ENCODE measurements around the gene GPR160.
A peak's percentile ranks its signal among the peaks of the same experiment; 100 is the strongest.

GPR160 gene

DNA sequence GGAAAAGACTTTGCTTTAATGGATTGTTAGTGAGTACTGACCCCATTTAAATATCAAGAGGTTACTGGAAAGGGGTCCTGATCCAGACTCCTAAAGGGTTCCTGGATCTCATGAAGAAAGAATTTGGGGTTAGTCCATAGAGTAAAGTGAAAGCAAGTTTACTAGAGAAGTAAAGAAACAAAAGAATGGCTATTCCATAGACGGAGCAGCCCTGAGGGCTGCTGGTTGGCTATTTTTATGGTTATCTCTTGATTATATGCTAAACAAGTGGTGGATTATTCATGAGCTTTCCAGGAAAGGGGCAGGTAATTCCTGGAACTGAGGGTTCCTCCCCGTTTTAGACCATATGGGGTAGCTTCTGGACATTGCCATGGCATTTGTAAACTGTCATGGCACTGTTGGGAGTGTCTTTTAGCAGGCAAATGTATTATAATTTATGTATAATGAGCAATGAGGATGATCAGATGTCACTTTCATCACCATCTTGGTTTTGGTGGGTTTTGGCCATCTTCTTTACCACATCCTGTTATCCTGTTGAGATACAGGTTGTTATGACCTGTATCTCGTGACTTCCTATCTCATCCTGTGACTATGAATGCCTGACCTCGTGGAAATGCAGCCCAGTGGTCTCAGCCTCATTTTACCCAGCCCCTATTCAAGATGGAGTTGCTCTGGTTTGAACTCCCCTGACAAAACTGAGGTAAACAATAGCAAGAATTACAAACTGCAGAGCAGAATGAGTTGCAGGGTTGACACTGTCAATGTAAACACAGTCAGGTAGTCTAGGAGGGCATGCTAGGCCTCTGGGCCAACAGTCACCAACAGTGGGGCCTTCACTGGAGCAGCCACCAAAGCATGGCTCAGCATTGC is 10.3 kb upstream of the GPR160 start:
- peak; percentile 41 for DNase-seq (ENCODE audit: low spot score)

DNA sequence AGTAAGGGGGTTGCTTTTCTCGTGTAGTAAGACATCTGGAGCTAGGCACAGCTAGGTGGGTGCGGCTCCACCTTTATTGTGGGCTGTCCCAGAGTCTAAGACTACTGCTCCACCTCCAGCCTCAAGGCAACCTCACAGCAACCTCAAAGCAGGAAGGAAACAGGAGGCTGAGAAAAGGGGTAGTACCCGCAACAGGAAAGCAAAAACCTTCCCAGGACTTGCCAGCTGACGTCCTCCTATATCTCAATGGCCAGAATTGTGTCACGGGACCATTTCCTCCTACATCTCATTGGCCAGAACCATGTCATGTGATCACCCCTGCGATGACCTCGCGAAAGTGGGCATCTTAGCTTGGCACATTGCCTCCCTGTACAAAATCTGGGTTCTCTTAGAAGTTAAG is 4.3 kb upstream of the GPR160 start:
- DNase-seq (ENCODE audit: low spot score), result peak; percentile 22

DNA sequence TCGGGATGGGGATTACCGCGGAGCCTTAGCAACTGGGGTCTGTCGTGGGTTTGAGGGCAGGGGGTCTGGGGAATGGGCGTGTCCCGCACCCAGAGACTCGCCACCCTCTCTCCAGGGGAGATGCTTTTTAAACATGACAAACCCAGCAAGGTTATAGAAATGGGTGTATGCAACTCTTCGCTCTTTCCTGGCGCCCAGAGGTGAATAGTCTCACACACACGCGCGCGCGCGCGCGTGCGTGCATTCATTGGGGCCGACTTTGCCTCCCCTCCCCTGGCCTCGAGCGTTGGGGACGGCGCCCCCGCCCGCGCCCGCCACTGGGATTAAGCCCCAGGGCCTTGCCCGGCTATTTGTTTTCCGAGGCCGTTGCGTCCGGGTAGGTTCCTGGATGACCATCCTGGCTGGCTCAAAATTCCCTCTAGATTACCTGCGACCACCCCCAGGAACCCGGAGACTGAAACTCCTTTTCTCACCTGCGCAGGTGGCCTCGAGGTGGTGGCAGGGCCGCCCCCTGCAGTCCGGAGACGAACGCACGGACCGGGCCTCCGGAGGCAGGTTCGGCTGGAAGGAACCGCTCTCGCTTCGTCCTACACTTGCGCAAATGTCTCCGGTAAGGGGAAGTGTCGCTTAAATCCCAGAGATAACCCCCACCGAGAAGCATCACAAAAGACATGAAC is 777 bp downstream of the GPR160 start:
- peak; percentile 52 for DNase-seq (ENCODE audit: low spot score)

DNA sequence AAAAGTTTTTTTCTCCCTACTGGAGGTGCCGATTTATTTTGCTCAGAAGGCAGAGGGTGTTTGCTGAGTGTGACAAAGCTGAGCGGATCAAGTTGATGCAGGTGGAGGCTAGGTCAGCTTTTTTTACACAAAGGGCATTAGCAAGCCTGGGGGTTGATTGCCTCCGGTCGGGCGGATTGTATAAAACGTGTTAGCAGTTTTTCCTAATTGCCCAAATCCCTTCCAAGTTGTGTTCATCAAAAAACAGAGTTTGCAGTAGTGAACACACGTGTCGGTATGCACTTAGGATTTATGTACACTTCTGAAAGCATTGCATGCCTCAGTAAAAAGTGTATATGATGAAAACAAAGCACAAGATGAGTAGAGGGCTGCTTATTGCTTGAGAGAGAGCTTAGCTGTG is 2.6 kb downstream of the GPR160 start:
- no peak for DNase-seq (ENCODE audit: low spot score)

DNA sequence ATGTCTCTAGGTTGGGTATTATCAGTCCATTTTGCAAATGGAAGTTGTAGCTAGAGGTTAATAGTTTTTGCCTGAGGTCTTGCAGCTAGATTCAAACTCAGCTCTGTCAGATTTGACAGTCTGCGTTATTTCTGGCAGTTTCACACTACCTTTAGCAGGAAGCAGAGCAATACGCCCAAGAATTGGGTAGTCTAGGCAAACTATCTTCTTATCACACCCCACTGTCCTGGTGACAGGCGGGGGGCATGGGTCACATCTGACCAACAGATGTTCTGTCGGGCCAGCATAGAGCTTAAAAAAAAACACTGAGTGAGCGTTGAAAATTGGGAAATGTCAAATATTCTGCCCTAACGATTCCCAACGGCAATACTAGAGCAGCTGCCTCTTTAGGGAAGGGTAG is 5.7 kb downstream of the GPR160 start:
- no peak for DNase-seq (ENCODE audit: low spot score)

DNA sequence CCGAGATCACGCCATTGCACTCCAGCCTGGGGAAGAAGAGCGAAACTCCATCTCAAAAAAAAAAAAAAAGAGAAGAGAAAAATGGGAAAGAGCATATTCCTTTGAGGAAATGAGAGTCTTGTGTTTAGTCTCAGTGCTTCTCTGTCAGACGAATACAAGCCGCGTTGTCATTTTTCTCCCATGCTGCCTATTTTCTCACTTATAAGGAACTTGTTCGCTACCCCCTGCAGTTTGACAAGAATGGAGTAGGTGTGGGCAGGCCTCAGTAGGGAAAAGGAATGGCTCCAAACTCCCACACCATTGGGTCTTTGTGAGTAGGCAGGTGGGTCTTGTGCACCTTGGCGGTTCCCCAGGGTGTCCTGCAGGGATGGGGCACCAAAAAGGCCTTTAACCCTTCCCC is 6.5 kb downstream of the GPR160 start:
- no peak for DNase-seq (ENCODE audit: low spot score)

DNA sequence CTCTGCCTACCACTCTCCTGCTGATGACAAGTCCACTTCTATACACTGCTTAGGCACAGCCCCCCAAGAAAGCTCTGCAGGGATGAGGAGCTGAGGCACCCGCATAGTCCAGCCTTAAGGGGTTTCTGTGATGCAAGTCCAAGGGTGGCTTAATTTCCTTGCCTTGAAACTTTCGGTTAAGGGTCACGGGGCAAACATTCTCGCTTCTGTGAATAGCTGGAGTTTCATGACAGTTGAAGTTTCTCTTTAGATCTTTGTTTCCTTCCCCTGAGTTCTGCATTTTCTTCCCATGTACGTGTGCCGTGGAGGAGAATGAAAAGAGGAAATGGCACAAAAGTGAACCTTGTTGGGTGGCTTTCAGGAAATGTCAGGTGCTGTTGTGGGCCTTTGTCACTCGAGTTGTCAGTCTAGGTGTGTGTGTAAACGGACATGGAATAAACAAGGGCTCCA is 7.0 kb downstream of the GPR160 start:
- DNase-seq (ENCODE audit: low spot score), result peak; percentile 85

DNA sequence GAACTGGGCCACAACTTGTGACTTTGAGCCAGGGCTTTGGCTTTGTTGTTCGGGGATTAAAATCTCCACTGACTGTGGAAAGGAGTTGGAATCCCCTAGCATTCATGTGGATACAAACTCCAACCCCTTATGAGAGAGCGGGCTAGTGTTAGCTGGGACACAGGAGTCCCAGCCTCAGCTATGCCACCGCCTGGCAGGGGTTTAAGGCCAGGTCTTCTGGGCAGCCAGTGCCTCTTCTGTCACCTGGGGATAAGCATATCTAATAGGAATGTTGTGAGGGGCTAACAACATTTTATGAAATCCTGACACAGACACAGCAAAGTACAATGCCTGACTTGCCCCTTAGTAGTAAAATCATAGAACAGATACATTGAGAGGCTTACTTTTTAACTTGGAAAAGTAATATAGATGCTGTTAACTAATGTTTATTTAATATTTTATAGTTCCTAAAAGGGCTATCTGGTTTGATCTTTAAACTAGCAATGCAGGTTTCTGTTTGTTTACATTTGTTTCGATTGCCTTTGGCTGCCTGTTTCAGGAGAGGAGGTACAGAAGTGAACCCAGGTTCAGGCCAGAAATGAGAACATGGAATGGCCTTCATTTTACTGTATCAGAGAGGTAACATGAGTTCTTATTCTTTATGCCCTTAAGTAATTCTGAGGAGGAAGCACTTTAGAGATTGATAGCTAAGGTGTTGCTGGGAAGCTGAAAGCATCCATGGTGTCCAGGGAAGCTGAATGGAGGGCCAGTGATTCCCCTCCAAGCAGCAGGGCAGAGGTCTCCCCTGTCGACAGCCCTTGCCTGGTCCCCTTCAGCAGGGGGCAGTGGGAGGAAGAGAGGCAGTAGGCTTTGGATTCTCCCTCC is 8.7 kb downstream of the GPR160 start:
- DNase-seq (ENCODE audit: low spot score), result no peak

DNA sequence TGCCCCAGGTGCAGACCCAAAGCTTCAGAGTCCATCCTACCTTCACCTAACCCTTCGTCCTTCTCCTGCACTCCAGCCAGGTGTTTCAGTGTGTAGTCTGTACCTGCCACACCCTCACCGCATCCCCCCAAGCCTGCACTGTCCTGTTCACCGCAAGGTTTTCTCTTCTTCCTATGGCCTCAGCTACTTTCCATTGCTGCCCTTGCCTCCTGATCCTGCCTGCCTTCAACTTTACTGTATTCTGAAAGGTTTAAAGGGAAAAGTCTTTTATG is 9.3 kb downstream of the GPR160 start:
- no peak for DNase-seq (ENCODE audit: low spot score)

DNA sequence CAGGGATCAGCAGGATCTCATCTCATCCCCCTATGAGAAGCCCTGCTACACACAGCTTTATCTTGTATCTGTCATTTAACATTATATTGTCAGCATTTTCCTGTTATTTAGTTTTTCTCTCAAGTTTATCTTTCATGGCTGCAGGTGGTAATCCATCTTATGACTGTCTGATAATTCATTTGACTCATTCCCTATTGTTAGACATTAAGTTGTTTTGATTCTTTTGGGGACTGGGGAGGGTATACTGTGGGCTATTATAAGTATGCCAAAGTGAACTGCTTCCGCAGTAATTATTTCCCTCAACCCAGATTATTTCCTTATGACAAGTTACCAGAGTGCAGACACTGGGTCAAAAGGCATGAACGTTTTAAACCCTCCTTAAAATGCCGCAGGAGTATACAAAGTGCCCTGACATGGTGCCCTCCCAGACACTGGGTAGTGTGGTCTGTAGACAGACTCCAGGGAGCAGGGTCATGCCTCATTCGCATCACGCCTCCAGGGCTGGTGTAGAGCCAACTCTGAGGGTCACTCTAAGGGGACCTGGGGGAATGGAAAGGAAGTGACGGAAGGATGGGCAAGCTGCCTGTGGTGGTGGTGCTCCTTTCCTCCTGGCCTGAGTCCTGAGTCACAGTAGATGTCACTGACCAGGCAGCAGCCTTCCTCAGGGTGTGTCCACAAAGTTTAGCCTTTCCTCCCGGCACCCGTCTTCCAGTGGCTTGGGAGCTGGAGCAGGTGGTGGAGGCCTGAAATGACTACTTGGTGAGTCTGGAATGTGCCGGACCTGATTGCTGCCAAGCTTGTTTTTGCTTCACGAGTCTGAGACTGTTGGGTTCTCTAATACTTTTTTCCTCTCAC is 11.6 kb downstream of the GPR160 start:
- DNase-seq (ENCODE audit: low spot score), result no peak

DNA sequence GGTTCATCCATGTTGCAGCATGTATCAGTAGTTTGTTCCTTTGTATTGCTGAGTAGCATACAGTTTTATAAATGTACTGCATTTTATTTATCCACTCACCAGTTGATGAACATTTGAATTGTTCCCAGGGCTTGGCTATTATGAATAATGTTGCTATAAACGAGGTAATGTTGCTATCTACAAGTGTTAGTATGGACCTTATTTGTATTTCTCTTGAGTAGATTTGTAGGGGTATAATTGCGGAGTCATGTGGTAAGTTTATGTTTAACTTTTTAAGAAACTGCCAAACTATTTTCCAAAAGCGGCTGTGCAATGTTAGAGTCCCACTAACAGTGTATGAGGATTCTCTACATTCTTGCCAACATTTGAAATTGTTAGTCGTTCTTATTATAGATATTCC is 13.0 kb downstream of the GPR160 start:
- no peak for DNase-seq (ENCODE audit: low spot score)

DNA sequence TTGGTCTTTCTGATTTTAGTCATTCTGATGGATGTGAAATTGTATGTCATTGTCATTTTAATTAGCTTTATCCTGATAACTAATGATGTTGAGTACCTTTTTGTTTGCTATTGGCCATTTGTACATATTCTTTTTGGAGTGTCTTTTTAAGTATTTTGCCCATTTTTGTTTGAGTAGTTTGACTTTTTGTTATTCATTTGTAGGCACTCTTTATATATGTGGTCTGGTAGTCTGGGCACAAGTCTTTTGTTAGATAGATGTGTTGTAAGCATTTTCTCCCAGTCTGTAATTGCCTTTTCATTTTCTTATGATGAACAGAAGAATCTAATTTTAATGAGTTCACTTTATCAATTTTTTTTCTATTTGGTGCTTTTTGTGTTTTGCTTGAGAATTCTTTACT is 14.6 kb downstream of the GPR160 start:
- no peak for DNase-seq (ENCODE audit: low spot score)

DNA sequence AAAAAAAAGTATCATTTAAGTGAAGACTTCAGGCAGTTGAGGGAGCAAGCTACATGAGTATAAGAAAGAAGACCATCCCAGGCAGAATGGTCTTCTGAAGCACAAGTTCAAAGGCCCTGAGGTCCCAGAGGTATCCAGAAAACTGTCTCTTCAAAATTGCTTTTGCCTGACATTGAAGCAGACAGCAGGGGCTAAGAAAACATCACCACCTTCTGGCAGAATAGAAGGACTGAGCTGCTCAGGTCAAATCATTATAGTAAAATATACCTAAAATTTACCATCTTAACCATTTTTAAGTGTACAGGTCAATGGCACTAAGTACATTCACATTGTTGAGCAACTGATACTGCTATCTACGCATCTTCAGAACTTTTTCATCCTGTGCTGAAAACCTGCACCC is 16.4 kb downstream of the GPR160 start:
- peak; percentile 75 for DNase-seq (ENCODE audit: low spot score)

DNA sequence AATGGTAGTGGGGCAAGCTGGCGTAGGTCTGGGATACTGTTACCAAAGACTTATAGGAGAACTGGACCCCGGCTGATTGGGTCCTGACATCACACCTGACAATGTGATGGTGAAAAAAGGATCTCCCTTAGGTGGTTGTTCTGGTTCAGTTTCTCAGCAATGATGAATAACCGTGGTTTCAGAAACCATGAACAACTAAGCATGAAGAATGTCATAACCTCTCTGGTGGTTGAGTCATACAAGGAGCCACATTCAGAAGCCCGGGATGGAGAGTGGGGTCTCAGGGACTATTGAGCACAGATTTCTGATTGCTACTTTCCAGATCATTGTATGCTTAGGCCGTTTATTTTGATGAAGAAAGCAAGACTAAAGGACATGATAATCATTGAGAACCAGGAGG is 17.4 kb downstream of the GPR160 start:
- no peak for DNase-seq (ENCODE audit: low spot score)

DNA sequence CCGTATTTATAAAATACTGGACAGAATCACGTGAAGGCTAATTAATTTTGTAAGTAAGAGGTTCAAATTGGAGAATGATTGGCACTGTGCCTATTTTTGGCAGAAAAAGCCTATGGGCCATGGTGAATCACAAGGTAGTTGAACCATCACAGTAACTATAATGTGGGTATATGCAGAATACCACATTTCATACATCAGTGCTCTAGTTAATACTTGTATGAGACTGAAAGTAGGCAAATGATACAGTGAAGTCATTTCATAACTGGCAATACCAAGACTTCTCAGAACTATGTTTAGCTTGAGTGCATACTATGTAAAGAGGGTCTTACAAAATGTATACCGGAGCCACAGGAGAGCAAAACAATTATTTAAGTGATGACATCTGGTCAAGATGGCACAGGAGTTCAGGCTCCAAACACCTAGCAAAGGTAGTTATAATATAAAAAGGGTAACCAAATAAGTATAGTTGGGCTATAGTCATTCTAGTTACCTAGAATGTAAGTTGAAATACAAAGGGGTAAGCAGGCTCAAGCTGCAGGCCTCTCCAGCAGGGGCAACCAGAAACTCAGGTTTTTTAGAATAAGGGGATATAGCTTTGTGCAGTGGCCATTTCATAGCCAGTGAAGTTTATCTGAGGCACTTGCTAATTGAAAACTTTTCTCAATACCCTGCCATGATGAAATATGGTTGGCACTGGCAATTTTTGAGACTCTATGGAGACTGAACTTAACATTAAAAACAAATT is 19.1 kb downstream of the GPR160 start:
- peak; percentile 68 for DNase-seq (ENCODE audit: low spot score)

DNA sequence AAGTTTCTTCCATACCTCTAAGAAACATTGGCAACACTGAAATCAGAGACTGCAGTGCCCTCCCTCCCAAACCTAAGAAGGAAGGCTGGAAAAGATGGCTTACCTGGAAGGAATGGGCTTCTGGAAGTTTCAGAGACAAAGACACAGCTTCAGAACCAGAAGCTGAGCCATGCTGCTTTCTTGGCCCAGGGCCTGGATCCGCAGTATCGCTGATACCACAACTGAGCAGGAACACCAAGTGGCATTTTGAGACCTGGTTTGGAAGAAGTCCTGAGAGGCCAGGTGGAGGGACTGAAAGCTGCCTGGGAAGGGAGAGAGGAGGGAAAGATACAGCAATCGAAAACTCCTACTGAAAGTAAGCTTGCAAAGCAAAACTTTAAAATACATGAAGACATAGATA is 19.8 kb downstream of the GPR160 start:
- DNase-seq (ENCODE audit: low spot score), result no peak

DNA sequence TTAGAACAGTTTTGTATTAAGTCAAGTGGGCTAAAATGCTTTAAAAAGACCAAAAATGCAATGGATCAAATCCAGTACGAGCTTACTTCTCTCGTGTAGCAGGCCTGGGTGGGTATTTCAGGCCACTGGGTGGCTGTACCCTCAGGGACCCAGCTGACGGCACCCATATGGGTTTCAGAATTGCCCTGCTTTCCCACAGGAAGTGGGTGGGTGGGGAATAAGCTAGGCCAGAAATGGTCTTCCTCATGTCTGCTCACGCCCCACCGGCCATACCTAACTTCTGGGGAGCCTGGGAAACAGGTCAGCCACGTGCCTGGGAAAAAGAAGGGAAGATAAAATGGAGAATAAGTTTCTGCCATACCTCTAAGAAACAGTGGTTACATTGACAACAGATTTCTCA is 20.3 kb downstream of the GPR160 start:
- peak; percentile 46 for DNase-seq (ENCODE audit: low spot score)

DNA sequence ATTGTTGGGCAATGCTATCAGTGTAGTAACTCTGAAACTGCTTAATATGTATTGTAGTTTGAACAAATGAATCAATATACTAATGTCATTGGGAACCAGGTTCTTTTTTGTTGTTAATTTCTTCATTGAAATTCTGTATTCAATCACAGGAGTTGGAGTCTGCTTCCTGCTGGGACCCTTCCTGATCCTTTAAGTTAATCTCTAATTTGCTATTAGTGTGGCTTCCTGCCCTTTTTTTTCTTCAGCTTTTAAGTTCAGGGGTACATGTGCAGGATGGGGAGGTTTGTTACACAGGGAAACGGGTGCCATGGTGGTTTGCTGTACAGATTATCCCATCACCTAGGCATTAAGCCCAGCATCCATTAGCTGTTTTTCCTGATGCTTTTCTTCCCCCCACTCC is 21.7 kb downstream of the GPR160 start:
- DNase-seq (ENCODE audit: low spot score), result no peak

DNA sequence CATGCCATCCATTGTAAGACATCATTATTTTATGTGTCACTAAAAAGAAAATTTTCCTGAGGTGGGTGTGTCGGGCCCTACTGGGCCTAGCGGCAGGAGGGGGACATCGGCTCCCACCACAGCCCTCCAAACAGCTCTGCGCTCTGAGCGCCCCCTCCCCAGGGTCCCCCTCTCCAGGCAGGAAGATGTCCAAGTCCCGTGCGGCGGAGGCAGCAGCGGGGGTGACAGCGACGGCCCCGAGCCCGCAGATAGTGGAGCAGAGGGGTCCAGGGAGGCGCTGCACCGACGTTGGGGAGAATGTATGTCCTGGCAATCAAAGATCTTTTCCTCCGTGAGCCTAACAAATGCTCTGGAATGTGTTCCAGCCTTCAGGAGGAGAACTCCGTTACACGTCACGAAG is 24.3 kb downstream of the GPR160 start:
- DNase-seq (ENCODE audit: low spot score), result no peak

DNA sequence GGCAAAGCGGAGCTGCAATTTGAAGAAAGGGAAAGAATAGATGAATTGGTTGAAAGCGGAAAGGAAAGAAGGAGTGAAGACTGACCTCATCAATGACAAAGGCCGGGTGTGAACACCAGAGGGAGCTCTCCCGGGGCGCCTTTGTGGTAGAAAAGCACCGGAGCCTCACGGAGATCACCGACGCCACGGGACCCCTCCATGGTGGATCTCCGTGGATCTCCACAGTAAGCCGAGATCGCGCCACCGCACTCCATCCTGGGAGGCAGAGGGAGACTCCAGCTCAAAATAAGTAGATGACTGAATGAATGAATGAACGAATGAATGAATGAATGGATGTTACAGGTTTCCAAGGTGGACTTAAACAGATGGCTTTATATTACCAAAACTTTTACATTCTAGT is 25.0 kb downstream of the GPR160 start:
- no peak for DNase-seq (ENCODE audit: low spot score)

DNA sequence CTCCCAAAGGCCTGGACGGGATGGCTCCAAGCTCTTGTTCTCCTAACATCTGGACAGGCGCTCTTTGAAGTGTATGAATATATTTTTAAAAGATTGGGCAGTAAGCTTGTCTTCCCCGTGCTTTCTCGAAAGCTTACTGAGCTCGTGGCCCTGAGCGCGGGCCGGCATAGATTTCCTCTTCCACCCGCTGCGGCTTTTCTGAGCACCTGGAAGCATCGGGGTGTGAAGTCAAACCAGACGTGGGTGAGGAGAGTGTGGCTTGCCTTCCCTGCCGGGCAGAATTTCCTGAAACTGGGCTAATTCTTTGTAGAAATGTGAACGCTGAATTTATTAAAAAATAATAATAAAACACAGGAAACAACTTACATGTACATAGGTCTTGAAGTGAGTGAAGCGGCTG is 25.9 kb downstream of the GPR160 start:
- no peak for DNase-seq (ENCODE audit: low spot score)
